Adrenal gland (tissue), 5 donors: ENCODE measurements around the gene SMARCC1.

Experiments used
- CTCF ChIP-seq, 6 experiments: fragments of 450-650 bp in 4 of 6; fragments of 200-600 bp in 2 of 6; sonication (generic) in 1 of 6; IDR thresholded peaks; 1 replicate in 5 of 6; 2 replicates in 1 of 6; pipeline versions ENCODE4 v1.5.1 to v1.8.0; 2016 to 2021; ENCODE audit warnings: antibody characterized with exemption in 6 of 6, mild to moderate bottlenecking in 2 of 6, moderate library complexity in 1 of 6
- POLR2A ChIP-seq, 2 donors: fragments of 450-650 bp; IDR thresholded peaks; one replicate each; pipeline ENCODE4 v1.6.1; 2017; ENCODE audit warnings: antibody characterized with exemption in 2 of 2, mild to moderate bottlenecking in 2 of 2, moderate library complexity in 1 of 2
- donor health status: DM: no; HTN: no; CAD: no.

GRCh38 chr3:47554335-47554734, 227.4 kb downstream of the SMARCC1 start:
- TF ChIP-seq CTCF (IDR thresholded peaks at IDR 0.05) (no peak), POLR2A (IDR thresholded peaks at IDR 0.05) (no peak)
